Naive thymus-derived CD8-positive, alpha-beta T cell (primary cell): Measurements from ENCODE around the gene PHYKPL. TPM values are rescaled to one million over a fixed set of nuclear protein-coding genes. Genes with fewer than 3 reads are reported as not detected.
"Not testable (repeated sequence)": the region's sequence is repeated elsewhere in the genome, so short reads cannot be mapped to it uniquely, and the experiment has no call there.

Experiments used
- ATAC-seq, 2 donors: fragments of 150-1000 bp; cut with Tn5 transposase in 1 of 2; sonication (Bioruptor Pico), chemical (Tn5 transposase) in 1 of 2; 1 replicate in 1 of 2; 2 replicates in 1 of 2; pipeline ENCODE4 v1.10.0; 2021; ENCODE audit warnings: mild to moderate bottlenecking in 2 of 2, moderate library complexity in 2 of 2
- POLR2A ChIA-PET: fragments of 350-600 bp; sonication (Branson Sonifier 250); formaldehyde crosslinking; loops from one replicate; lab custom pipeline; 2021; ENCODE audit warnings: antibody characterized with exemption; lab: Charles Lee
- DNase-seq, 10 donors: peaks; one replicate each; pipeline versions ENCODE4 v3.0.0 to v3.0.0-alpha.2; 2020 to 2022
- H3K27ac Mint-ChIP-seq, 10 donors: one replicate each; pipeline ENCODE4 v1.8.0; 2020 to 2022; ENCODE audit warnings: mild to moderate bottlenecking in 10 of 10, mixed read lengths in 10 of 10, moderate library complexity in 4 of 10, inconsistent platforms in 1 of 10
- H3K27me3 Mint-ChIP-seq, 5 donors: one replicate each; pipeline ENCODE4 v1.8.0; 2021 to 2022; ENCODE audit warnings: mixed read lengths in 5 of 5
- H3K36me3 Mint-ChIP-seq, 3 donors: one replicate each; pipeline ENCODE4 v1.8.0; 2020 to 2022; ENCODE audit warnings: mixed read lengths in 3 of 3, mild to moderate bottlenecking in 2 of 3, inconsistent platforms in 1 of 3
- H3K4me1 Mint-ChIP-seq, 4 donors: one replicate each; pipeline ENCODE4 v1.8.0; 2021 to 2022; ENCODE audit warnings: mixed read lengths in 4 of 4
- H3K4me3 Mint-ChIP-seq, 10 donors: one replicate each; pipeline ENCODE4 v1.8.0; 2020 to 2022; ENCODE audit warnings: mild to moderate bottlenecking in 10 of 10, mixed read lengths in 10 of 10, moderate library complexity in 6 of 10, inconsistent platforms in 1 of 10
- H3K9me3 Mint-ChIP-seq, 9 donors: one replicate each; pipeline ENCODE4 v1.8.0; 2020 to 2022; ENCODE audit warnings: mixed read lengths in 9 of 9, mild to moderate bottlenecking in 3 of 9, inconsistent platforms in 1 of 9, moderate library complexity in 1 of 9
- polyA plus RNA-seq, 3 donors: library from polyadenylated mRNA; unstranded; fragments of 300-500 nt; fragmentation: Illumina TruSeq; gene quantifications; one replicate each; pipeline ENCODE4 v1.2.3, GENCODE V29; 2021
- total RNA-seq, 8 experiments: library from RNA in 2 of 8; stranded (reverse) in 2 of 8; gene quantifications; one replicate each; pipeline ENCODE4 v1.2.3 and lab custom pipeline; 2021 to 2026

PHYKPL gene
- total and polyA plus RNA-seq, 5 experiments from 2014 or later = 41.1 to 229 (median 51.8) TPM

DNA sequence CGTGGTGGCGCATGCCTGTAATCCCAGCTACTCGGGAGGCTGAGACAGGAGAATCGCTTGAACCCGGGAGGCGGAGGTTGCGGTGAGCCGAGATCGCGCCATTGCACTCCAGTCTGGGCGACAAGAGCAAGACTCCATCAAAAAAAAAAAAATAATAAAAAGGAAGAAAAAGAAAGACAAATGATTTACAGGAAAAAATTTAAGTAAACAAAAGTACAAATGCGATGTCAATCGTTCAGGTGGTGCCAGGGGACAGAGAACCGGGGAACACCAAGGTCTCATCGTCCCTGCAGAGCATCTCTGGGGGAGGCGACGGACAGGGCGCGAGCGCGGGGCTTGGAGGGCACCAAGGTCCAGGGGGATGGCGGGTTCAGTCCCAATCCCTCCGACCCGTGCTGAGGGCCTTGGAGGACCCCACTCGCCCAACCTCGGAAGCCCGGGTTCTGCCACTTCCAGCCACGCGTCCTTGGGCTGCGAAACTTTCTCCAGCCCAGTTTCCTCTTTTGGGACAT lies 28.9 kb downstream of the PHYKPL start:
- Mint-ChIP-seq H3K4me1 (peaks cover 21 to 37% (median 33%) of the 10 kb centered on the region in 4 donors), H3K27ac (peak overlapping the region in 5 of 10 donors; percentile 57 to 100 (median 99)), H3K9me3 (peaks cover 0 to 2% (median 0%) of the 10 kb centered on the region in 9 donors), H3K36me3 (peaks cover 4 to 33% (median 4%) of the 10 kb centered on the region in 3 donors), H3K4me3 (peak overlapping the region; percentile 88 to 100 (median 98)), H3K27me3 (peaks cover 0 to 3% (median 0%) of the 10 kb centered on the region in 5 donors)
- DNase-seq (no peak), ATAC-seq (peak; percentile 14 to 15)
- POLR2A ChIA-PET = interaction anchor here (0.6 to 1.7 kb wide), 24 partner anchors 8 to 1069 kb away, joined by 3 to 22 read pairs (median 5); partner anchors contain the start of genes NHP2 and PHYKPL

DNA sequence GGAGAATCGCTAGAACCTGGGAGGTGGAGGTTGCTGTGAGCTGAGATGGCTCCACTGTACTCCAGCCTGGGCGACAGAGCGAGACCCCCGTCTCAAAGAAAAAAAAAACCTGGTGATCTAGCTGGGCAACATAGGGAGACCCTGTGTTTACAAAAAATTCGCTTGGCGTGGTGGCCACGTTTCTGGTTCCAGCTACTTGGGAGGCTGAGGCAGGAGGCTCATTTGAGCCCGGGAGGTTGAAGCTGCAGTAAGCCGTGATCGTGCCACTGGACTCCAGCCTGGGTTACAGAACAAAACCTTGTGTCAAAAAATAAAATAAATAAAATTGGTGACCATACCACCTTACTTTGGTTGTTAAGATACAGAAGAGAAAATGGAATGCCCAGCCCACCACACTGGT lies 30.1 kb downstream of the PHYKPL start:
- POLR2A ChIA-PET = interaction anchor here (2.2 kb wide), 1 partner anchor 30 kb away, joined by 6 read pairs; the partner anchor contains the start of gene PHYKPL
- peaks cover 0 to 2% (median 0%) of the 10 kb centered on the region in 9 donors for H3K9me3 Mint-ChIP-seq
- DNase-seq (no peak), ATAC-seq (no peak)
- peaks cover 15 to 27% (median 24%) of the 10 kb centered on the region in 4 donors for H3K4me1 Mint-ChIP-seq
- peak overlapping the region; percentile 31 to 77 (median 56) for H3K4me3 Mint-ChIP-seq
- peaks cover 4 to 21% (median 4%) of the 10 kb centered on the region in 3 donors for H3K36me3 Mint-ChIP-seq
- no peak overlapping the region for H3K27ac Mint-ChIP-seq
- peaks cover 0 to 3% (median 0%) of the 10 kb centered on the region in 5 donors for H3K27me3 Mint-ChIP-seq

- H3K4me1 Mint-ChIP-seq = peaks cover 14 to 21% (median 17%) of the 10 kb centered on the region in 4 donors
- POLR2A ChIA-PET = interaction anchor here (2.2 kb wide), 1 partner anchor 31 kb away, joined by 6 read pairs; the partner anchor contains the start of gene PHYKPL
- peaks cover 4 to 15% (median 4%) of the 10 kb centered on the region in 3 donors for H3K36me3 Mint-ChIP-seq
- no peak for ATAC-seq
- peak overlapping the region in 2 of 10 donors; percentile 35 to 47 for H3K27ac Mint-ChIP-seq
- H3K4me3 Mint-ChIP-seq = peak overlapping the region in 8 of 10 donors; percentile 3 to 47 (median 26)
- H3K27me3 Mint-ChIP-seq = peaks cover 0 to 3% (median 0%) of the 10 kb centered on the region in 5 donors
- peaks cover 0 to 2% (median 0%) of the 10 kb centered on the region in 9 donors for H3K9me3 Mint-ChIP-seq
- DNase-seq = no peak
These were observed 30.7 kb downstream of the PHYKPL start for GRCh38 chr5:178201927-178202235.

DNA sequence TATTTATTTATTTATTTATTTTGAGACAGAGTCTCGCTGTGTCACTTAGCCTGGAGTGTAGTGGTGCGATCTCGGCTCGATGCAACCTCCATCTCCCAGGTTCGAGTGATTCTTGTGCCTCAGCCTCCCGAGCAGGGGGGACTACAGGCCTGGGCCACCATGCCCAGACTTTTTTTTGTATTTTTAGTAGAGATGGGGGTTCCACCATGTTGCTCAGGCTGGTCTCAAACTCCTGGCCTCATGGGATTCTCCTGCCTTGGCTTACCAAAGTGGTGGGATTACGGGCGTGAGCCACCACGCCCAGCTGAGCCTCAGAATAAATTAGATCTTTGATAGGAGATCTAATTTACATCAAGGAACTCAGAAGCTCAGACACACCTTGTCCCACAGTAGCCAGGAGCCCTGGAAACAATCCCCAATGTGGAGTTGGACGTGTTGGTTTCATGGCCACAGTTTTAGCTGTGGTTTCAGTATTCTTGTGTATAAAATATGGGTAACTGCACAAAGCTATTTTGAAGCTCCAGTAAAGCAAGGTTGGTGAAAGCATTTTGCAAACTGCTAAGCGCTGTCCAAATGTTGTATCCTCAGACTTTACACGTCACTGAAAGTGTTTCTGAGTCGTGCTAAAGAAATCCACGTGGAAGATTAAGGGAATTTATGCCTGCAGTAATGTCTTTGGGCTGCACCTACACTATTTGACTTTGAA lies 31.2 kb downstream of the PHYKPL start:
- POLR2A ChIA-PET = interaction anchor here (2.2 kb wide), 1 partner anchor 31 kb away, joined by 6 read pairs; the partner anchor contains the start of gene PHYKPL
- H3K36me3 Mint-ChIP-seq = peaks cover 3 to 10% (median 4%) of the 10 kb centered on the region in 3 donors
- ATAC-seq = no peak
- peaks cover 0 to 3% (median 0%) of the 10 kb centered on the region in 5 donors for H3K27me3 Mint-ChIP-seq
- H3K4me1 Mint-ChIP-seq = peaks cover 11 to 16% (median 12%) of the 10 kb centered on the region in 4 donors
- peak overlapping the region in 4 of 10 donors; percentile 26 to 42 (median 28) for H3K4me3 Mint-ChIP-seq
- peak overlapping the region in 1 of 10 donors; percentile 35 for H3K27ac Mint-ChIP-seq
- peaks cover 0 to 2% (median 0%) of the 10 kb centered on the region in 9 donors for H3K9me3 Mint-ChIP-seq
- DNase-seq = no peak

DNA sequence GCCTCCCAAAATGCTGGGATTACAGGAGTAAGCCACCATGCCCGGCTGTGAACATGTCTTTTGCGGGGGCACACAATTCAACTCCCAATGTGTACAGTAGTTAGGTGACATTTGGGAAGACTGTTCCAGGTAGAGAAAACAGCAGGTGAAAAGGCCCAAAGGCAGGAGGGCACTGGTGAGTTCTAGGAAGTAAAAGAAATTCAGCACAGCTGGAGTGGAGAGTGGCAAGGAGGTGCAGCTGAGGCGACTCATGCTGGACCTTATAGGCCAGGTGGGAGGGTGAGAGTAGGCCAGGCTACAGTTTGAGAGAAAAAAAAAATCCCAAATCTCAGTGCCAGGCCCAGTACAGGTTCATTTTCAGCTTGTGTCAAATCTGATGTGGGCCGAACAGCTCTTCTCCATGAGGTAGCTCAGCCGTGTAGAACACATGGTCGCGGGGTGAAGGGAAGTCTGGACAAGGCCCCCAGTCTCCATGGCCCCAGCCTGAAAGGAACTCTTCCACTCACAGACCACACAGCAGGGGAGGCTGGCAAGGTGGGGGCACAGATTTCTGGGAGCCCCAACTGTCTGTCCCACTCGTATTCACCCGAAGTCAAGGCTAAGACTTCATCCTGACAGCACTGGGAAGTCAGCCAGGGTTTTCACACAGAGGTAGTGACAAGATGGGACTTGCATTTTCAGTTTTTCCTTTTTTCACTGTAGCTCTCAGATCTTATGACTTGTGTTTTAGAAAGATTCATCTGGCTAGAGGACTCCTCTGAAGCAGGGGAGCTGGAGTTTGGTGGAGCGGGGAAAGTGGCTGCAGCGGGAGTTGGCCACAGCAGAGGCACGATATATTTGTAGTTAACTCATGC lies 32.8 kb downstream of the PHYKPL start:
- Mint-ChIP-seq H3K36me3 (peaks cover 0 to 4% (median 2%) of the 10 kb centered on the region in 3 donors), H3K9me3 (peaks cover 0 to 2% (median 0%) of the 10 kb centered on the region in 9 donors), H3K4me1 (peaks cover 2 to 6% (median 4%) of the 10 kb centered on the region in 4 donors), H3K27ac (peak overlapping the region in 1 of 10 donors; percentile 59), H3K4me3 (no peak overlapping the region), H3K27me3 (peaks cover 0 to 3% (median 0%) of the 10 kb centered on the region in 5 donors)
- DNase-seq (no peak), ATAC-seq (no peak)
- POLR2A ChIA-PET = no interaction called here

GRCh38 chr5:178198706-178199105 lies 33.9 kb downstream of the PHYKPL start:
- POLR2A ChIA-PET = interaction anchor here (0.7 kb wide), 1 partner anchor 16 kb away, joined by 3 read pairs; no protein-coding TSS in a partner anchor
- Mint-ChIP-seq H3K9me3 (no peaks in the 10 kb centered on the region), H3K4me3 (no peak overlapping the region), H3K36me3 (no peaks in the 10 kb centered on the region), H3K27me3 (no peaks in the 10 kb centered on the region), H3K4me1 (peaks cover 0 to 11% (median 9%) of the 10 kb centered on the region in 4 donors), H3K27ac (no peak overlapping the region)
- DNase-seq (no peak), ATAC-seq (no peak)

GRCh38 chr5:178198151-178198550 lies 34.5 kb downstream of the PHYKPL start:
- H3K4me1 Mint-ChIP-seq = peaks cover 4 to 16% (median 14%) of the 10 kb centered on the region in 4 donors

DNA sequence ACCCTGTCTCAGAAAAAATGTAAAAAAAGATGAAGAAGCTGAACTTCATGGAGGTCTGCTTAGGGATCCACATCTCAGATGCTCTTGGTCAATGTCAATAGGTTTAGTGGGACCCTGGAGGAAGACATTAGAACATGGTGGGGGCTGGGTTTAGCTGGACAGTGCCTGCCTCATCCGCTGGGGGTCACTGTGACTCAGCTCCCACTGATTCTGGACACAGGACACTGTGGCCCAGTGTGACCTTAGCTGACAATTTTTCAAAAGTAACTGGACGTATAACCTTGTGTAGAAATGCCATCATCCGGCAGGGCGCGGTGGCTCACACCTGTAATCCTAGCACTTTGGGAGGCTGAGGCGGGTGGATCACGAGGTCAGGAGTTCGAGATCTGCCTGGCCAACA lies 35.6 kb downstream of the PHYKPL start:
- no peak overlapping the region for H3K4me3 Mint-ChIP-seq

More at GRCh38 chr5:178198151-178198550, 34.5 kb downstream of the PHYKPL start:
- ATAC-seq, H3K4me3 Mint-ChIP-seq, H3K9me3 Mint-ChIP-seq, H3K27me3 Mint-ChIP-seq, H3K36me3 Mint-ChIP-seq, DNase-seq, H3K27ac Mint-ChIP-seq: not testable (repeated sequence)
- POLR2A ChIA-PET = interaction anchor here (0.7 kb wide), 1 partner anchor 16 kb away, joined by 3 read pairs; no protein-coding TSS in a partner anchor

DNA sequence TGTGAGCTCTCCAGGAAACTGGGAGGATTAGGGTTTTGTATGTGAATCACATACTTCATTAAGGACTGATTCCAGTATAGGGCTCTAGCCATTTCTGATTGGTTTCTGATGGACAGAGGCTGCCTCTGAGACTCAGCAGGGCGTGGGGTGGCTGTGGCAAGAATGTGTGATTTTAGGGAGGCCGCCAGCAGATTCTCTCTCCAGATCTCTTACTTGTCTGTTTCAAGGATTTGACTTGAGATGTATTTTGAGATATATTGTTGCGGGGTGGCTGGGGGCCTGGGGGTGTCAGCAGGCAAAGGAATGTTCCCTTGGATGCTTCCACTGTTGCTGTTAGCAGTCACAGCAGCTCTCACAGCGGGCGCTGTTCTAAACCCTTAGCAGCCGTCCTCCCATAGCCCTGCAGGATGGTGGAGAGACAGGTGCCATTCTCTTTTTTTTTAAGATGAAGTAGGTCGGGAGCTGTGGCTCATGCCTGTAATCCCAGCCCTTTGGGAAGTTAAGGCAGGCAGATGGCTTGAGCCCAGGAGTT lies 36.3 kb downstream of the PHYKPL start:
- no peak overlapping the region for H3K4me3 Mint-ChIP-seq
- DNase-seq (no peak), ATAC-seq (no peak)
- peaks cover 0 to 9% (median 3%) of the 10 kb centered on the region in 5 donors for H3K27me3 Mint-ChIP-seq
- no peak overlapping the region for H3K27ac Mint-ChIP-seq
- peaks cover 6 to 21% (median 17%) of the 10 kb centered on the region in 4 donors for H3K4me1 Mint-ChIP-seq
- H3K36me3 Mint-ChIP-seq = peaks cover 0 to 2% (median 0%) of the 10 kb centered on the region in 3 donors
- POLR2A ChIA-PET = interaction anchor here (1.8 kb wide), 1 partner anchor 8 kb away, joined by 9 read pairs; the partner anchor contains the start of gene HNRNPAB
- H3K9me3 Mint-ChIP-seq = peaks cover 0 to 2% (median 0%) of the 10 kb centered on the region in 9 donors

More for the DNA sequence above, 35.6 kb downstream of the PHYKPL start:
- Mint-ChIP-seq H3K9me3 (peaks cover 0 to 2% (median 0%) of the 10 kb centered on the region in 9 donors), H3K36me3 (peaks cover 0 to 2% (median 0%) of the 10 kb centered on the region in 3 donors), H3K27ac (no peak overlapping the region), H3K4me1 (peaks cover 6 to 21% (median 17%) of the 10 kb centered on the region in 4 donors), H3K27me3 (peaks cover 0 to 9% (median 3%) of the 10 kb centered on the region in 5 donors)
- DNase-seq (no peak), ATAC-seq (no peak)
- POLR2A ChIA-PET = no interaction called here

- Mint-ChIP-seq H3K4me1 (peaks cover 6 to 21% (median 17%) of the 10 kb centered on the region in 4 donors), H3K36me3 (peaks cover 0 to 2% (median 0%) of the 10 kb centered on the region in 3 donors), H3K9me3 (peaks cover 0 to 2% (median 0%) of the 10 kb centered on the region in 9 donors), H3K27ac (peak overlapping the region in 1 of 10 donors; percentile 36), H3K4me3 (no peak overlapping the region), H3K27me3 (peaks cover 0 to 9% (median 4%) of the 10 kb centered on the region in 5 donors)
- POLR2A ChIA-PET = no interaction called here
- ATAC-seq (no peak), DNase-seq (no peak)
These were observed 38.6 kb downstream of the PHYKPL start for GRCh38 chr5:178194026-178194425.

GRCh38 chr5:178193251-178193809 lies 39.3 kb downstream of the PHYKPL start:
- peaks cover 7 to 21% (median 17%) of the 10 kb centered on the region in 4 donors for H3K4me1 Mint-ChIP-seq
- H3K36me3 Mint-ChIP-seq = peaks cover 0 to 2% (median 0%) of the 10 kb centered on the region in 3 donors
- peaks cover 7 to 10% (median 9%) of the 10 kb centered on the region in 5 donors for H3K27me3 Mint-ChIP-seq
- peak overlapping the region in 4 of 10 donors; percentile 57 to 81 (median 66) for H3K27ac Mint-ChIP-seq
- peaks cover 0 to 2% (median 0%) of the 10 kb centered on the region in 9 donors for H3K9me3 Mint-ChIP-seq
- DNase-seq = no peak
- POLR2A ChIA-PET = interaction anchor here (0.7 kb wide), 1 partner anchor 103 kb away, joined by 8 read pairs; no protein-coding TSS in a partner anchor
- ATAC-seq = no peak
- H3K4me3 Mint-ChIP-seq = peak overlapping the region in 4 of 10 donors; percentile 23 to 78 (median 56)
